Endothelial cell (in vitro differentiated cells): ENCODE measurements around the gene SYT15. TPM values are rescaled to one million over a fixed set of nuclear protein-coding genes. Genes with fewer than 3 reads are reported as not detected.
"Not testable (repeated sequence)": the region's sequence is repeated elsewhere in the genome, so short reads cannot be mapped to it uniquely, and the experiment has no call there.

Source experiments
- DNase-seq: peaks from one replicate; pipeline ENCODE4 v3.0.0; 2021; ENCODE audit warnings: low spot score
- H3K27ac Mint-ChIP-seq: one replicate; pipeline ENCODE4 v1.8.0; 2021; ENCODE audit warnings: mixed read lengths, inconsistent platforms; ENCODE audit not compliant: unreplicated experiment
- H3K27me3 Mint-ChIP-seq: one replicate; pipeline ENCODE4 v1.8.0; 2021; ENCODE audit warnings: mild to moderate bottlenecking, moderate library complexity, mixed read lengths, inconsistent platforms; ENCODE audit not compliant: unreplicated experiment
- H3K36me3 Mint-ChIP-seq: one replicate; pipeline ENCODE4 v1.8.0; 2021; ENCODE audit warnings: mild to moderate bottlenecking, low read depth, mixed read lengths, inconsistent platforms; ENCODE audit not compliant: unreplicated experiment
- H3K4me1 Mint-ChIP-seq: one replicate; pipeline ENCODE4 v1.8.0; 2021; ENCODE audit warnings: mild to moderate bottlenecking, mixed read lengths, inconsistent platforms; ENCODE audit not compliant: unreplicated experiment
- H3K4me3 Mint-ChIP-seq: one replicate; pipeline ENCODE4 v1.8.0; 2021; ENCODE audit warnings: mild to moderate bottlenecking, mixed read lengths, inconsistent platforms; ENCODE audit not compliant: unreplicated experiment
- H3K9me3 Mint-ChIP-seq: one replicate; pipeline ENCODE4 v1.8.0; 2021; ENCODE audit warnings: mixed read lengths, inconsistent platforms; ENCODE audit not compliant: unreplicated experiment
- total RNA-seq: library from RNA; stranded (reverse); fragmentation: NEBNext Ultra II Directional; extraction: Animal tissue kit (Norgen Biotek cat#: 25700); gene quantifications from one replicate; pipeline ENCODE4 v1.2.1, GENCODE V29; 2021; ENCODE audit not compliant: unreplicated experiment
- TF ChIP-seq, protein P1 (sequence below): fragments of 200-600 bp; sonication (generic); IDR thresholded peaks from one replicate; pipeline ENCODE4 v1.5.0; 2021; ENCODE audit warnings: antibody characterized with exemption; ENCODE audit not compliant: unreplicated experiment

SYT15 gene
- total RNA-seq, 1 donor from 2014 or later: 0.77 TPM

GRCh38 chr10:46597616-46598246, 18.8 kb downstream of the SYT15 start:
- TF ChIP-seq, protein P1, sequence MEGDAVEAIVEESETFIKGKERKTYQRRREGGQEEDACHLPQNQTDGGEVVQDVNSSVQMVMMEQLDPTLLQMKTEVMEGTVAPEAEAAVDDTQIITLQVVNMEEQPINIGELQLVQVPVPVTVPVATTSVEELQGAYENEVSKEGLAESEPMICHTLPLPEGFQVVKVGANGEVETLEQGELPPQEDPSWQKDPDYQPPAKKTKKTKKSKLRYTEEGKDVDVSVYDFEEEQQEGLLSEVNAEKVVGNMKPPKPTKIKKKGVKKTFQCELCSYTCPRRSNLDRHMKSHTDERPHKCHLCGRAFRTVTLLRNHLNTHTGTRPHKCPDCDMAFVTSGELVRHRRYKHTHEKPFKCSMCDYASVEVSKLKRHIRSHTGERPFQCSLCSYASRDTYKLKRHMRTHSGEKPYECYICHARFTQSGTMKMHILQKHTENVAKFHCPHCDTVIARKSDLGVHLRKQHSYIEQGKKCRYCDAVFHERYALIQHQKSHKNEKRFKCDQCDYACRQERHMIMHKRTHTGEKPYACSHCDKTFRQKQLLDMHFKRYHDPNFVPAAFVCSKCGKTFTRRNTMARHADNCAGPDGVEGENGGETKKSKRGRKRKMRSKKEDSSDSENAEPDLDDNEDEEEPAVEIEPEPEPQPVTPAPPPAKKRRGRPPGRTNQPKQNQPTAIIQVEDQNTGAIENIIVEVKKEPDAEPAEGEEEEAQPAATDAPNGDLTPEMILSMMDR: peak; percentile 17
- H3K4me3 Mint-ChIP-seq: peak overlapping the region; percentile 81
- peak; percentile 17 for DNase-seq
- H3K27ac Mint-ChIP-seq, H3K4me1 Mint-ChIP-seq, H3K36me3 Mint-ChIP-seq, H3K9me3 Mint-ChIP-seq, H3K27me3 Mint-ChIP-seq: not testable (repeated sequence)

- not testable (repeated sequence) for H3K27ac Mint-ChIP-seq, DNase-seq, H3K9me3 Mint-ChIP-seq, H3K36me3 Mint-ChIP-seq, H3K4me3 Mint-ChIP-seq, H3K4me1 Mint-ChIP-seq, H3K27me3 Mint-ChIP-seq
These were observed 21.6 kb downstream of the SYT15 start for GRCh38 chr10:46600516-46600915.

GRCh38 chr10:46615540-46615939, 36.6 kb downstream of the SYT15 start:
- H3K4me3 Mint-ChIP-seq, H3K27ac Mint-ChIP-seq, H3K4me1 Mint-ChIP-seq, H3K27me3 Mint-ChIP-seq, DNase-seq, H3K36me3 Mint-ChIP-seq, H3K9me3 Mint-ChIP-seq: not testable (repeated sequence)

DNA sequence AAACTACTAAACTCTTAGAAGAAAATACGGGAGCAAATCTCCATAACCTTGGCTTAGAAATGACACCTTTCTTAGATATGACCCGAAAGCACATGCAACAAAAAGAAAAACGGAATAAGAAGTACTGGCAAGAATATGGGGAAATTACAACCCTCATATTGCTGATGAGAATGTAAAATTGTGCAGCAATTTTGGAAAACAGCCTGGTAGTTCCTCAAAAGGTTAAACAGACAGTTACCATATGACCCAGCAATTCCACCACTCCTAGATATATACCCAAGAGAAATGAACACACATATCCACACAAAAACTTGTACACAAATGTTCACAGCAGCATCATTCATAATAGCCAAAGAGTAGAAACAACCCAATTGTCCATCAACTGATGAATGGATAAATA, 37.3 kb downstream of the SYT15 start:
- not testable (repeated sequence) for H3K27me3 Mint-ChIP-seq, H3K36me3 Mint-ChIP-seq, DNase-seq, H3K4me1 Mint-ChIP-seq, H3K4me3 Mint-ChIP-seq, H3K9me3 Mint-ChIP-seq, H3K27ac Mint-ChIP-seq

DNA sequence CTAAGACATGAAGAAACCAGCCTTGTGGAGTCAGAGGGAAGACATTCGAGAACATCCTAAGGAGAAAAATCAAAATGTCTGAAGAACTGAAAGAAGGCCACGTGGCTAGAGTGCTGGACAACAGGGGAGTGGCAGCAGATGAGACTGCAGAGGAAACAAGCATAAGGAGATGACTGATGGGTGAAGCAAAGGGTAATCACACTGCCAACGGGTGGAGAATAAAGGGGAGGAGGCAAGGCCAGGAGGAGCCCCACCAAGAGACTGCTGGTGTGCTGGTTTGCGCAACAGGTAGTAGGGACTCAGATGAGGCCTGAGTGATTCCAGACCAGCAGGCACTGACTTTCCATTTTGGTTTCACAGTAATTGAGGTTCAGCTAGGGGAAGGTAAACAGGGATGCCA, 38.2 kb downstream of the SYT15 start:
- H3K27ac Mint-ChIP-seq, H3K9me3 Mint-ChIP-seq, H3K4me1 Mint-ChIP-seq, H3K4me3 Mint-ChIP-seq, DNase-seq, H3K27me3 Mint-ChIP-seq, H3K36me3 Mint-ChIP-seq: not testable (repeated sequence)

DNA sequence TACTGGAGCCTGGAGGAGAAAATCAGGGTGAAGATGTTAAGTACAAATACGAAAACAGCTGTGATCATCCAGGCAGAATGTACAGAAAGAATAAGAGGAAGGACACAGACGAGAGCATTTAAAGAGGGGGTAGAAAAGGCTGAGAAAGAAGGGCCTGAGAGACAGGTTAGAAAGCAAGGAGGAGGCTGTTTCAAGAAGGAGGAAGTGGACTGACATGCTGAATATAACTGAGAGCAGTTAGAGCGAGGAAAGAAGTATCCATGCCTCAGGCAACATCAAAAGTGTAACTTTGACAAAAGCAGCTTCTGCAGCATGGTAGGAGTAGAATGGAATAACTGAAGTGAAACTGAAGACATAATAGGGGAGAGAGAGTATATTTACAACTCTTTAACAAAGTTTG, 39.0 kb downstream of the SYT15 start:
- H3K9me3 Mint-ChIP-seq, H3K36me3 Mint-ChIP-seq, H3K4me3 Mint-ChIP-seq, DNase-seq, H3K4me1 Mint-ChIP-seq, H3K27me3 Mint-ChIP-seq, H3K27ac Mint-ChIP-seq: not testable (repeated sequence)

DNA sequence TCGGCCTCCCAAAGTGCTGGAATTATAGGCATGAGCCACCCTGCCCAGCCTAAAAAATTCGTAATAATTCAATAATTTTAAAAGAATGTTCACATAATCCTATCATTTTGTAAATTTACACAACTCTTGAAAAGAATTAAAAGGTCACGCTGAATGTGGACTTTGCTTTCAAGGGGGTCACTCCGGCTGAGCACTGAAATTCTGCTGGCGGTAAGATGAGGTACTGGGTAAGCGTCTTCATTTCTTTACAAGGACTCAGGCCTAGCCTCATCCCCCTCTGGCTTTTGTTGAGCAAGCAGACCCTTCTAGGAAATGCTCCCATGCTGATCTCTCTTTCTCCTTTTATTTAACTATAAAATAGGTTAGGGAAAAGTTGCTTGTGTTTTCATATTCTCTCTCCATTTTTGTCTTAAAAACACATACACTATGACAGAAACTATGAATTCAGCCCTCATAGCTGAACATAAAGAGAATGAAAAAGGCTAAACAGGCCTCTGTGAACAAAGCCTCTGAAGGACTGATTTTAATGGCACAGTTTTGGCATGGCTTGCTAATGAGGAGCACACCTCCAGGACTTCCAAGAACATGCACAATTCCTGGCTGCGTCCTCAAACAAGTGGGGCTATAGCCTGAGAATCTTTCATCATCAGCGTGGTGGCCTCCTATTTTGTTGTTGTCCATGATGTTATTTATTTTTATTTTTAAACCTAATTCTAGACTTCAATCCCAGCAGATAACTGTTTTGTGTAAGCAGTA, 45.1 kb downstream of the SYT15 start:
- not testable (repeated sequence) for H3K4me3 Mint-ChIP-seq, H3K27me3 Mint-ChIP-seq, H3K4me1 Mint-ChIP-seq, DNase-seq, H3K9me3 Mint-ChIP-seq, H3K27ac Mint-ChIP-seq, H3K36me3 Mint-ChIP-seq

DNA sequence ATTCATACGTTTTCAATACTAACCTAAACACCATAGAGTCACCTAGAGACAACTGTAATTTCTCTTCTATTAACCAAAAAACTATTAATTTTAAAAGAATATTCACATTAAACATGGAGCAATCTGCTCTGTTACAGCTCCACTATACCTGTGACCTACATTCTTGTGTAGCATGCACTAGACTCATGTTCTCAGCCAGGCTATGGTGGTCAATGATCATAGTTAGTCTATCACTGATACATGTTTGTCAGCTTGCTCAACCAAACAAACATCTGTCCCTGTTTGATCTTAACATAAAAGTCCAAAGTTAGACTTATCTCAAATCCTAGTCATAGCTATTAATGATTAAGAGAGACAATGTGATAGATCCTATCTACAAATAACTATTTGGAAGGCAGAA, 50.9 kb downstream of the SYT15 start:
- H3K9me3 Mint-ChIP-seq, H3K4me3 Mint-ChIP-seq, DNase-seq, H3K27ac Mint-ChIP-seq, H3K4me1 Mint-ChIP-seq, H3K27me3 Mint-ChIP-seq, H3K36me3 Mint-ChIP-seq: not testable (repeated sequence)

DNA sequence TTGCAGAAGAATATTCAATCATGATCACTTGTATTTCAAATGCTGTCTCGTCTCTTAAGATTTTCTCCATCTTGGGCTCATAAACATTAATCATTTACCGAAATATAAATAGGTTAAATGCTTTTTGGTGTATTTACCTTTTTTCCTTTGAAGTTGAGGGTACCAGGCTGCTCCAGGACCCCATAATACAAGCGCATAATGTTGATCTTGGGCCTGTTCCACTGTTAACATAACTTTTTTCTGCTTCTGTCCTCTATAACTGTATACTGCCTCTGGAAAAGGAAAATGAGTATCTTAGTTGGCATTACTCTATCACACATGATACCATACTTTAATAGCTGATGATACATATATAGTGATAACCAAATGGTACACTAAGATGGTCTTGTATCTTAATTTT, 51.9 kb downstream of the SYT15 start:
- H3K4me1 Mint-ChIP-seq, H3K9me3 Mint-ChIP-seq, H3K4me3 Mint-ChIP-seq, H3K36me3 Mint-ChIP-seq, DNase-seq, H3K27me3 Mint-ChIP-seq, H3K27ac Mint-ChIP-seq: not testable (repeated sequence)

GRCh38 chr10:46631683-46632082, 52.8 kb downstream of the SYT15 start:
- H3K9me3 Mint-ChIP-seq: not testable (repeated sequence)

GRCh38 chr10:46634698-46635097, 55.8 kb downstream of the SYT15 start:
- not testable (repeated sequence) for DNase-seq, H3K36me3 Mint-ChIP-seq, H3K4me1 Mint-ChIP-seq, H3K27me3 Mint-ChIP-seq, H3K27ac Mint-ChIP-seq, H3K9me3 Mint-ChIP-seq
- H3K4me3 Mint-ChIP-seq: peak overlapping the region; percentile 47

More at GRCh38 chr10:46631683-46632082, 52.8 kb downstream of the SYT15 start:
- not testable (repeated sequence) for H3K4me3 Mint-ChIP-seq, H3K4me1 Mint-ChIP-seq, H3K36me3 Mint-ChIP-seq, H3K27ac Mint-ChIP-seq, H3K27me3 Mint-ChIP-seq, DNase-seq
